HG03196 (cell line): ENCODE data around the gene WDR91.

Experiments used
- ATAC-seq: cut with Tn5 transposase; IDR thresholded peaks from one replicate; pipeline ENCODE4 v1.9.1; 2021; ENCODE audit not compliant: unreplicated experiment

Gene WDR91

GRCh38 chr7:135200821-135201331 is 10.4 kb downstream of the WDR91 start:
- no peak for ATAC-seq

GRCh38 chr7:135199439-135199838 is 11.9 kb downstream of the WDR91 start:
- no peak for ATAC-seq

GRCh38 chr7:135197906-135198655 is 13.2 kb downstream of the WDR91 start:
- no peak for ATAC-seq

GRCh38 chr7:135197343-135197742 is 14.0 kb downstream of the WDR91 start:
- ATAC-seq, result no peak

- ATAC-seq, result no peak
These were observed 15.2 kb downstream of the WDR91 start for GRCh38 chr7:135195968-135196629.

- ATAC-seq, result no peak
These were observed 16.2 kb downstream of the WDR91 start for GRCh38 chr7:135195156-135195555.

GRCh38 chr7:135194494-135195095 is 16.7 kb downstream of the WDR91 start:
- ATAC-seq, result no peak

GRCh38 chr7:135193615-135194081 is 17.7 kb downstream of the WDR91 start:
- no peak for ATAC-seq

GRCh38 chr7:135192914-135193536 is 18.3 kb downstream of the WDR91 start:
- ATAC-seq, result no peak

GRCh38 chr7:135190703-135191102 is 20.6 kb downstream of the WDR91 start:
- no peak for ATAC-seq

- ATAC-seq, result no peak
These were observed 21.4 kb downstream of the WDR91 start for GRCh38 chr7:135189961-135190360.

GRCh38 chr7:135189221-135189662 is 22.1 kb downstream of the WDR91 start:
- no peak for ATAC-seq

- peak; percentile 47 for ATAC-seq
These were observed 22.9 kb downstream of the WDR91 start for GRCh38 chr7:135188298-135188984.

- ATAC-seq, result peak; percentile 56
These were observed 24.5 kb downstream of the WDR91 start for GRCh38 chr7:135186841-135187253.

- ATAC-seq, result no peak
These were observed 25.1 kb downstream of the WDR91 start for GRCh38 chr7:135186261-135186540.

GRCh38 chr7:135185471-135186260 is 25.7 kb downstream of the WDR91 start:
- ATAC-seq, result no peak

GRCh38 chr7:135184254-135184841 is 27.0 kb downstream of the WDR91 start:
- ATAC-seq, result no peak

- ATAC-seq, result no peak
These were observed 27.8 kb downstream of the WDR91 start for GRCh38 chr7:135183478-135183877.

- no peak for ATAC-seq
These were observed 29.2 kb downstream of the WDR91 start for GRCh38 chr7:135181929-135182678.
